ENCODE data around the gene TTYH2.

DNA sequence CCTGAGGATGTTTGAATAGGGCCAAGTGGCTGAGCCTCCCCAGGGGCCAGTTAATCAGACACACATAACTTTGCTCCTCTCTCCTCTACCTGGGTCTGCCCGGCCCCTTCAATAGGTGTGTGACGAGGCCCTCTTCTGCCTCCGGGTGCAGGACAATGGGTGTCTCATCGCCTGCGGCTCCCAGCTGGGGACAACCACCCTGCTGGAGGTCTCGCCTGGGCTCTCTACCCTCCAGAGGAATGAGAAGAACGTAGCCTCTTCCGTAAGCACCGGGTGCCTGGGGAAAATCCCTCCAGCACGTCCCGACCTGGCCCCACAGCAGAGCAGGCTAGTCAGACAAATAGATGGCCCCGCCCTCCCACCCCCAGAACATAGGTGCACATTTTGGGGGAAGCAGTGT lies 96.5 kb downstream of the TTYH2 start:
- TF ChIP-seq EP300 (IDR thresholded peaks at IDR 0.05; ENCODE audit: borderline replicate concordance in 1 of 2, low read depth in 1 of 2, low read length in 1 of 2) (no peak), EZH2phosphoT487 (IDR thresholded peaks at IDR 0.05; ENCODE audit: borderline replicate concordance, low read depth) (no peak), ZBTB33 (IDR thresholded peaks at IDR 0.05; ENCODE audit: borderline replicate concordance, low read depth) (no peak), CTCF (IDR thresholded peaks at IDR 0.05) (no peak), GABPA (IDR thresholded peaks at IDR 0.05; ENCODE audit: low read depth) (no peak), REST (IDR thresholded peaks at IDR 0.05; ENCODE audit: low read depth, low read length) (no peak), FOSL2 (IDR thresholded peaks at IDR 0.05; ENCODE audit: borderline replicate concordance, low read depth) (no peak), TAF1 (IDR thresholded peaks at IDR 0.05; ENCODE audit: borderline replicate concordance, low read depth, low read length) (no peak), MEF2A (IDR thresholded peaks at IDR 0.05; ENCODE audit: borderline replicate concordance, low read depth) (no peak), POLR2AphosphoS5 (IDR thresholded peaks at IDR 0.05; ENCODE audit: low read depth, low read length) (no peak), JUND (IDR thresholded peaks at IDR 0.05) (no peak), RCOR1 (IDR thresholded peaks at IDR 0.05; ENCODE audit: low read length) (no peak), RAD21 (IDR thresholded peaks at IDR 0.05; ENCODE audit: low read length) (no peak)
- TF ChIP-seq, protein P1, sequence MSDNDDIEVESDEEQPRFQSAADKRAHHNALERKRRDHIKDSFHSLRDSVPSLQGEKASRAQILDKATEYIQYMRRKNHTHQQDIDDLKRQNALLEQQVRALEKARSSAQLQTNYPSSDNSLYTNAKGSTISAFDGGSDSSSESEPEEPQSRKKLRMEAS (IDR thresholded peaks at IDR 0.05; ENCODE audit: low read depth), result no peak

Data from SK-N-SH (cell line).